Measurements from ENCODE around the gene STX2. TPM values are rescaled to one million over a fixed set of nuclear protein-coding genes. Genes with fewer than 3 reads are reported as not detected.

Gene STX2
- total and polyA plus RNA-seq, 2 donors (not counting 3 experiments of a cell fraction or from before 2014, with no cell fraction given) = 26.2 to 32.6 TPM

DNA sequence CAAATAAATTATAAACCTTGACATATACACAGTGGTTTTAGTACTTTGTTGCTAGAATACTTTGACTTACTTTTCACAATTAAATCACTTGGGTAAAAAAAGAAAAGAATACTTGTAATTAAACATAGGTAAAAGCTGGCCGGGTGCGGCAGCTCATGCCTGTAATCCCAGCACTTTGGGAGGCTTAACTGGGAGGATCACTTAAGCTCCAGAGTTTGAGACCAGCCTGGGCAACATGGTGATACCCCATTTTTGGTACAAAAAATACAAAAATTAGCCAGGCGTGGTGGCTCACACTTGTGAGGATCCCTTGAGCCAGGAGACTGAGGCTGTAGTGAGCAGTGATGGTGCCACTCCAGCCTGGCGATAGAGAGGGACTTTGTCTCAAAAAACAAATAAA is 7.8 kb downstream of the STX2 start:
- no peak overlapping the region for H3K4me2 ChIP-seq (ENCODE audit: insufficient read depth, low read length)
- ChIA-PET POLR2A (no interaction called here), CTCF (no interaction called here)
- no peak overlapping the region for H3K4me3 ChIP-seq (replicated peaks in 1 of 3; ENCODE audit: insufficient read depth in 1 of 3, low read depth in 1 of 3, low read length in 3 of 3)
- H2AFZ ChIP-seq (ENCODE audit: low read depth, low read length) = no peak overlapping the region
- no peak for FAIRE-seq
- no TSS peak for BruUV-seq (replicated peaks)
- no peaks in the 10 kb centered on the region for H3K36me3 ChIP-seq (ENCODE audit: control insufficient read depth in 2 of 2, extremely low read depth in 1 of 2, insufficient read depth in 2 of 2, low read length in 2 of 2)
- dilution Hi-C loops (cut with MboI; ENCODE audit: extremely low pct_ligation_motif_present, low sequenced_read_pairs) (no loop called here), intact Hi-C loops (cut with micrococcal nuclease) (no loop called here)
- H3K79me2 ChIP-seq (ENCODE audit: control insufficient read depth, insufficient read depth, low read length) = peaks cover 63% of the 10 kb centered on the region
- H3K9me3 ChIP-seq (replicated peaks; ENCODE audit: control insufficient read depth, insufficient read depth, low read length) = no peaks in the 10 kb centered on the region
- DNase-seq (ENCODE audit: low read depth, low spot score) = no peak
- H3K9ac ChIP-seq (replicated peaks; ENCODE audit: extremely low read depth, insufficient read depth, low read length) = no peak overlapping the region
- H3K27ac ChIP-seq (ENCODE audit: insufficient read depth, low read depth, low read length) = no peak overlapping the region
- no peaks in the 10 kb centered on the region for H3K27me3 ChIP-seq (ENCODE audit: control insufficient read depth in 2 of 2, insufficient read depth in 2 of 2, low read length in 2 of 2)
- H4K20me1 ChIP-seq (replicated peaks; ENCODE audit: control insufficient read depth, extremely low read depth, insufficient read depth, low read length) = no peaks in the 10 kb centered on the region
- no peaks in the 10 kb centered on the region for H3K4me1 ChIP-seq (ENCODE audit: control insufficient read depth, extremely low read depth, insufficient read depth, low read length)
- TF ChIP-seq MYC (IDR thresholded peaks at IDR 0.05; ENCODE audit: low read depth, low read length) (no peak), GATA2 (IDR thresholded peaks at IDR 0.05; ENCODE audit: insufficient read depth, insufficient read length, low read depth, low read length) (no peak), POLR2A (IDR thresholded peaks at IDR 0.05; ENCODE audit: low read depth, low read length) (no peak), FOS (IDR thresholded peaks at IDR 0.05; ENCODE audit: borderline replicate concordance, insufficient read depth, low read length) (no peak), POLR2AphosphoS5 (IDR thresholded peaks at IDR 0.05; ENCODE audit: insufficient read depth, low read depth, low read length) (no peak), EZH2 (IDR thresholded peaks at IDR 0.05; ENCODE audit: borderline replicate concordance, low read depth, low read length, severe bottlenecking) (no peak), JUN (IDR thresholded peaks at IDR 0.05; ENCODE audit: borderline replicate concordance, insufficient read depth, insufficient read length, low read depth) (no peak)
- TF ChIP-seq, protein P1, sequence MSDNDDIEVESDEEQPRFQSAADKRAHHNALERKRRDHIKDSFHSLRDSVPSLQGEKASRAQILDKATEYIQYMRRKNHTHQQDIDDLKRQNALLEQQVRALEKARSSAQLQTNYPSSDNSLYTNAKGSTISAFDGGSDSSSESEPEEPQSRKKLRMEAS (IDR thresholded peaks at IDR 0.05; ENCODE audit: insufficient read depth, insufficient read length) = no peak
- TF ChIP-seq, protein P2, sequence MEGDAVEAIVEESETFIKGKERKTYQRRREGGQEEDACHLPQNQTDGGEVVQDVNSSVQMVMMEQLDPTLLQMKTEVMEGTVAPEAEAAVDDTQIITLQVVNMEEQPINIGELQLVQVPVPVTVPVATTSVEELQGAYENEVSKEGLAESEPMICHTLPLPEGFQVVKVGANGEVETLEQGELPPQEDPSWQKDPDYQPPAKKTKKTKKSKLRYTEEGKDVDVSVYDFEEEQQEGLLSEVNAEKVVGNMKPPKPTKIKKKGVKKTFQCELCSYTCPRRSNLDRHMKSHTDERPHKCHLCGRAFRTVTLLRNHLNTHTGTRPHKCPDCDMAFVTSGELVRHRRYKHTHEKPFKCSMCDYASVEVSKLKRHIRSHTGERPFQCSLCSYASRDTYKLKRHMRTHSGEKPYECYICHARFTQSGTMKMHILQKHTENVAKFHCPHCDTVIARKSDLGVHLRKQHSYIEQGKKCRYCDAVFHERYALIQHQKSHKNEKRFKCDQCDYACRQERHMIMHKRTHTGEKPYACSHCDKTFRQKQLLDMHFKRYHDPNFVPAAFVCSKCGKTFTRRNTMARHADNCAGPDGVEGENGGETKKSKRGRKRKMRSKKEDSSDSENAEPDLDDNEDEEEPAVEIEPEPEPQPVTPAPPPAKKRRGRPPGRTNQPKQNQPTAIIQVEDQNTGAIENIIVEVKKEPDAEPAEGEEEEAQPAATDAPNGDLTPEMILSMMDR (IDR thresholded peaks at IDR 0.05; ENCODE audit: extremely low read depth in 1 of 2, insufficient read depth in 1 of 2, low read depth in 1 of 2, low read length in 2 of 2) = no peak
- H3K9me1 ChIP-seq (replicated peaks; ENCODE audit: control insufficient read depth, extremely low read depth, insufficient read depth, low read length) = no peaks in the 10 kb centered on the region
